GM12891 (cell line): ENCODE data around the gene AATK.

ENCODE experiments used
- PAX5 ChIP-seq: IDR thresholded peaks from 2 replicates; pipeline ENCODE4 v1.6.1; 2011; ENCODE audit warnings: low read length, moderate library complexity, mild to moderate bottlenecking; ENCODE audit not compliant: insufficient read depth, severe bottlenecking
- POLR2A ChIP-seq: IDR thresholded peaks from 2 replicates; pipeline ENCODE4 v1.6.1; 2011; ENCODE audit warnings: low read depth, low read length, control low read depth
- POLR2AphosphoS5 ChIP-seq: IDR thresholded peaks from 2 replicates; pipeline ENCODE4 v1.6.1; 2011; ENCODE audit warnings: low read depth, low read length, control low read depth
- POU2F2 ChIP-seq: IDR thresholded peaks from 2 replicates; pipeline ENCODE4 v1.6.1; 2011; ENCODE audit warnings: low read depth, mild to moderate bottlenecking, control low read depth, low read length, moderate library complexity
- SPI1 ChIP-seq: IDR thresholded peaks from 2 replicates; pipeline ENCODE4 v1.6.1; 2011; ENCODE audit warnings: low read depth, low read length, control low read depth
- TAF1 ChIP-seq: IDR thresholded peaks from 2 replicates; pipeline ENCODE4 v1.6.1; 2011; ENCODE audit warnings: low read depth, low read length, control low read depth

DNA sequence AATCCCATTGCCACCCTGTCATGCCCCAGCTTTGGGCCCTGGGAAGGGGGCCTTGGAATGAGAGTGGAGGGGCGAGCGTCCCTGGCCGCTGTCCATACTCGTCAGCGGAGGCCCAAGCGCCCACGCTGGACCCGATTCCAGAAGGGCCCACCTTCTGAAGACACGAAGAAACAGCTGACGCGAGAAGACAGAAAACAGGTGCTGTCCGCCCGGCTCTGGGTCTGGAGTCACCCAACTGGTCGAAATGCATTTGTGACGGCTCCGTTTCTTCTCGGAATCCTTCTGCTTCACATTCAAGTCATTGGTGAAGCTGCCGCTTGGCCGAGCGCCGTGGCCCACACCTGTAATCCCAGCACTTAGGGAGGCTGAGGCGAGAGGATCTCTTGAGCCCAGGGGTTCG is 53.6 kb downstream of the AATK start:
- TF ChIP-seq SPI1 = no peak
- no peak for TF ChIP-seq POLR2AphosphoS5
- TF ChIP-seq TAF1 = no peak
- TF ChIP-seq POLR2A = no peak
- no peak for TF ChIP-seq POU2F2
- TF ChIP-seq PAX5 = no peak
